A549 treated with CORT108297 at 1 μM for 4 hours (cell line): ENCODE data around the gene SLC22A4. TPM values are rescaled to one million over a fixed set of nuclear protein-coding genes. Genes with fewer than 3 reads are reported as not detected.

Experiments used
- total RNA-seq: library from RNA; stranded (reverse); fragments of 200-300 nt; extraction: Qiagen RNA extraction; gene quantifications from 5 replicates; pipeline ENCODE4 v1.2.3, GENCODE V29; 2022

Gene SLC22A4
- 4.0 to 4.9 TPM (median 4.3 TPM) in 5 replicates for total RNA-seq

DNA sequence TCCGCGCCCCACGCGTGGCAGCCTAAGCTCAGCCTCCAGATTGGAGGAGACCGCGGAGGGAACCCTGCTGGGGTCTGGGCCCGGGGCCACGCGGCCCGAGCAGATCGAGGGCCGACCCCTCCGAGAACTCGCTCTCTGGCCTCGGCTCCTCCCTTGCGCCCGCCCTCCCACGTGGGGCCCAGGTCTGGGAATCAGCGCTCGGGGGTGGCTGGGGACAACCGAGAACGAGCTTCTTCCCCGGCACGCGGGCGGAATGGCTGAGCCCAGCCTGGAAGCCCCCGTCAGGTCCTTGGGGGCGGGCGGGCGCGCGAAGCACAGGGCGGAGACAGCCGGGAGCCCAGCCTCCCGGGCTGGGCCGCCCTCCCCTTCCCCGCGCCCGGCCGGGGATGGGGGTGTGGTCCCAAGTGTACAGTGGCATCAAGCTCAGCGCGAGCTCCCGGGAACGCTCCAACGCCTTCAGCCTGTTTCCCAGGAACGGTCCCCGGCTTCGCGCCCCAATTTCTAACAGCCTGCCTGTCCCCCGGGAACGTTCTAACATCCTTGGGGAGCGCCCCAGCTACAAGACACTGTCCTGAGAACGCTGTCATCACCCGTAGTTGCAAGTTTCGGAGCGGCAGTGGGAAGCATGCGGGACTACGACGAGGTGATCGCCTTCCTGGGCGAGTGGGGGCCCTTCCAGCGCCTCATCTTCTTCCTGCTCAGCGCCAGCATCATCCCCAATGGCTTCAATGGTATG lies at the start of gene SLC22A4:
Gene SLC22A4, plus strand, starts transcription at position 403 of the 736 bp plus-strand sequence. Its CDS starts 223 bp downstream, at position 626.

DNA sequence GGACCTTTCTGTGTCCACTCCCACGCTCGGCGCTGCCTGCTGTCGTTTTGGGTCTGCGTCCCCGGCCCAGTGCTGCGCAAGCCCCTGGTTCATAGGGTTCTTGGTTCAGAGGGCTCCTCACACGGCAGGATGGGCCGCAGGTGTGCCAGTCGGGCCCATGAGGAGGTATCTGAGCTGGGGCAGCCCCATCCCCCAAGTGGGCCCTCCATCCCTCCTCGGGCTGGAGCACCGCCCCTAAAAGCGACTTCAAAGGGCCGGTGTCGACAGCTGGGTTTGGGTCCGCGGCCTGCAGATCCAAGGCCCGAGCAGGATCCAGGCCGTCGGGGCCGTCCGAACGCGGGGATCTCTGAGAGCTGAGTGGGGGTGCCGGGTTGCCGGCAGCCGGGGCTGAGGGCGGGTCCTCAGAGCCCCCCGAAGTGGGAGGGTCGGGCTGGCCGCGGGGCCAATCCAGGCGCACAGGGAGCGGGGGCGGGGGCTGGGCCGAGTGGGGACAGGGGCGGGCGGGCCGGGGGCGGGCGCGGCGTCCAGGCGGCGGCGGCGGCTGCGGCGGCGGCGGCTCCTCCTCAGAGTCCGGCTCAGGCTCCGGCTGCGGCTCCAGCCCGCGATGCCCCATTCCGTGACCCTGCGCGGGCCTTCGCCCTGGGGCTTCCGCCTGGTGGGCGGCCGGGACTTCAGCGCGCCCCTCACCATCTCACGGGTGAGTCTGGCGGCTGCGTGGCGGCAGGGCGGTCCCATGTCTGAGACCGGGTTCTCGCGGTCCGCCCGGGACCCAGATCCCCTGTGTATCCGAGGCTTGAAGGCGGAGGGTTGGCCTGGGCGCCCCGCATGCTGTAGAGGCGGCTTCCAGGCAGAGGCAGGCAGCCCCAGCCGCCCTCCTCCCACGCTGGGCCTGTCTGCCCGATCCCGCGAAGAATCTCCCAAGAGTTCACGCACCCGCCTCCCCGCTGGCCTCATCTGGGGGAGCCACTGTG lies 36.8 kb upstream of the SLC22A4 start, which contains the start of gene PDLIM4:
Gene PDLIM4, plus strand, starts transcription at position 566 of the 971 bp plus-strand sequence. Its CDS starts 39 bp downstream, at position 605.

DNA sequence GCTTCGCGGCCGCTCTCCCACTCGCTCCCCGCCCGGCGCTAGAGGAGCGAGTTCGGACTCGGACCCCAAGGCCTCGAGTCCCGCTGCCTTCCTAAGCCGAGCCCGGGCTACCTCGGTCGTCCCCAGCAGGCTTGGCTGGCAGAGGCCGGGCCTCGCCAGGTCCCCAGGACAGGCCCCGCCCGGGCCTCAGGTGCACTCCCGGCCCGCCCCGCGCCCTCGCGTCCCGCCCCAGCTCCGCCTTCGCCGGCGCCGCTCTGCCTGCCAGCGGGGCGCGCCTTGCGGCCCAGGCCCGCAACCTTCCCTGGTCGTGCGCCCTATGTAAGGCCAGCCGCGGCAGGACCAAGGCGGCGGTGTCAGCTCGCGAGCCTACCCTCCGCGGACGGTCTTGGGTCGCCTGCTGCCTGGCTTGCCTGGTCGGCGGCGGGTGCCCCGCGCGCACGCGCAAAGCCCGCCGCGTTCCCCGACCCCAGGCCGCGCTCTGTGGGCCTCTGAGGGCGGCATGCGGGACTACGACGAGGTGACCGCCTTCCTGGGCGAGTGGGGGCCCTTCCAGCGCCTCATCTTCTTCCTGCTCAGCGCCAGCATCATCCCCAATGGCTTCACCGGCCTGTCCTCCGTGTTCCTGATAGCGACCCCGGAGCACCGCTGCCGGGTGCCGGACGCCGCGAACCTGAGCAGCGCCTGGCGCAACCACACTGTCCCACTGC lies 75.4 kb downstream of the SLC22A4 start, which contains the start of gene SLC22A5:
Gene SLC22A5, plus strand, starts transcription at position 237 of the 707 bp plus-strand sequence. Its CDS starts 263 bp downstream, at position 500.

Other genes starting within 250 kb of the SLC22A4 start
- not detected in 5 replicates for gene IL3, start 233.7 kb upstream of the SLC22A4 start, total RNA-seq
- gene CSF2, start 220.6 kb upstream of the SLC22A4 start, total RNA-seq, result 0.33 to 1.7 TPM (median 0.37 TPM) in 5 replicates
- gene P4HA2, start 66.5 kb upstream of the SLC22A4 start, total RNA-seq, result 37.2 to 50.0 TPM (median 44.5 TPM) in 5 replicates
- 0.26 to 0.80 TPM (median 0.44 TPM) in 4 of 5 replicates, not detected in the other for gene PDLIM4, start 36.7 kb upstream of the SLC22A4 start, total RNA-seq
- gene SLC22A5, start 75.3 kb downstream of the SLC22A4 start, total RNA-seq, result 21.6 to 26.6 TPM (median 23.7 TPM) in 5 replicates
- gene IRF1, start 196.4 kb downstream of the SLC22A4 start, total RNA-seq, result 29.4 to 45.1 TPM (median 39.5 TPM) in 5 replicates
- gene IL5, start 249.1 kb downstream of the SLC22A4 start, total RNA-seq, result not detected in 5 replicates